Hematopoietic multipotent progenitor cell treated with erythropoietin and hydrocortisone succinate and interleukin-3 and kit ligand, for 15 days (in vitro differentiated cells): Measurements from ENCODE around the gene IBA57.
"Not testable (repeated sequence)": the region's sequence is repeated elsewhere in the genome, so short reads cannot be mapped to it uniquely, and the experiment has no call there.

Experiments
- DNase-seq: peaks from one replicate; pipeline ENCODE4 v3.0.0-alpha.2; 2015; ENCODE audit warnings: low spot score

The IBA57 gene

GRCh38 chr1:228172591-228173527 lies 7.3 kb downstream of the IBA57 start:
- DNase-seq, result no peak

- DNase-seq, result peak; percentile 62
These were observed 8.2 kb downstream of the IBA57 start for GRCh38 chr1:228173528-228174481.

GRCh38 chr1:228174482-228175315 lies 9.1 kb downstream of the IBA57 start:
- DNase-seq, result peak; percentile 66

- no peak for DNase-seq
These were observed 9.9 kb downstream of the IBA57 start for GRCh38 chr1:228175316-228176023.

GRCh38 chr1:228176024-228176395 lies 10.4 kb downstream of the IBA57 start:
- DNase-seq, result no peak

GRCh38 chr1:228176461-228177182 lies 11.0 kb downstream of the IBA57 start:
- no peak for DNase-seq

- no peak for DNase-seq
These were observed 11.5 kb downstream of the IBA57 start for GRCh38 chr1:228177183-228177475.

- no peak for DNase-seq
These were observed 12.4 kb downstream of the IBA57 start for GRCh38 chr1:228177721-228178710.

GRCh38 chr1:228178737-228179684 lies 13.4 kb downstream of the IBA57 start:
- DNase-seq, result peak; percentile 94

- DNase-seq, result peak; percentile 78
These were observed 14.8 kb downstream of the IBA57 start for GRCh38 chr1:228180271-228180958.

GRCh38 chr1:228180959-228181644 lies 15.5 kb downstream of the IBA57 start:
- peak; percentile 71 for DNase-seq

- no peak for DNase-seq
These were observed 16.0 kb downstream of the IBA57 start for GRCh38 chr1:228181645-228182034.

- no peak for DNase-seq
These were observed 16.9 kb downstream of the IBA57 start for GRCh38 chr1:228182296-228183030.

- DNase-seq, result no peak
These were observed 18.5 kb downstream of the IBA57 start for GRCh38 chr1:228184152-228184551.

- no peak for DNase-seq
These were observed 20.0 kb downstream of the IBA57 start for GRCh38 chr1:228185641-228185965.

- DNase-seq, result not testable (repeated sequence)
These were observed 22.6 kb downstream of the IBA57 start for GRCh38 chr1:228188249-228188648.
